LNCAP (cell line): Measurements from ENCODE around the gene FBXO44.

Experiments
- CTCF ChIP-seq: fragments of 450-650 bp; IDR thresholded peaks from 2 replicates; pipeline ENCODE4 v1.5.1; 2017; ENCODE audit warnings: mild to moderate bottlenecking

Gene FBXO44

GRCh38 chr1:11629184-11630016, 25.3 kb upstream of the FBXO44 start:
- no peak for TF ChIP-seq CTCF

DNA sequence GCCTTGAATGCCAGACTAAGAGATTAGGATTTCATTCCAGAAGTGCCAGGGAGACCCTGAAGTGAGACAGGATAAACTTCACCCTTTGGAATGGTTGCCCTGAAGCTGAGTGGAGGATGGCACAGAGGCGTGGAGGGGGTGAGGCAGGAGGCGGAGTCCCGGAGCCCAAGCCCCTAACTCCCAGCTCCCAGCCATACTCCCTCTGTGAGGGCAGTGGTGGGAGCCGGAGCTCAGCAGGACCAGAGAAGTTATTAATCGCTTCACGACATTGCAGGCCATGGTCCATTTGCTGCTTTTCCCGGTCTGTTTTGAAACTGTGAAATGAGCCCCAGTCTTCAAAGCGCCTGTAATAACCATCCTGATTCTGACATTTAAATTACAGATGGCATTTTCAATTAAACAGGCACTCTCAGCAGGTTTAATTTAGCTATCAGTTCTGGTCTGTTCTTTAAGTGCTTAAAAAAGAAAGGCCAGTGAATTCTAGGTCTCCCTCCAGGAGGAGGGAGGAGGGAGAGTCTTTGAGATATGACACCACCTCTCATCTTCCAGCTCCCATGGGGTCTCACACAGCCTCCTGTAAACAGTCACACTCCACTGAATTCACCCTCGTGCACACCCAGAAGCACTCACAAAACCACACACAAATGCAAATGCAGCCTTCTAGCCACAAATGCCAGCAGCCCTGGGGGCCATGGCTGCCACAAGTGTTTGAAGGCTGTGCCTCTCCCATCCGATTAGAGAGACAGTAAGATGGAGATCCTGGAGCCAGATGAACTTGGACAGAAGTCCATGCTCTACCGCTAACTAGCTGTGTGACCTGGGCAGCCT, 20.1 kb upstream of the FBXO44 start:
- TF ChIP-seq CTCF = no peak

DNA sequence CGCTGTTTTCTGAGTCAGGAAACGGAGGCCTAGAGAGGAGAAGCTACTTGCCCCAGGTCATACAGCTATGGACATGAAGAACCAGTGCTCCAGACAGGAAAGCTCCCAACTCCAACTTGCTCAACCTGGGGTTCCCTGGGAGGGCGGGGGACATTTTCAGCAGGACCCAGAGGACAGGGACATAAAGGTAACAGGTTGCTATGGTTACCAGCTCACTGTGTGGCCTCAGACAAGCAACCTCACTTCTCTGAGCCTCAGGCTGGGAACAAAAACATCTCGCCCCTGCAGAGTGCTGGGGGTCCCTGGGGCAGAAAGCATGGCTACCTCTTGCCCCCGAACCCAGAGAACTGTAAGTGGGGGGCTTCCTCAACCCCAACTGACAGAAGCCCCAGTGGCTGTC, 16.6 kb upstream of the FBXO44 start:
- no peak for TF ChIP-seq CTCF

- no peak for TF ChIP-seq CTCF
These were observed 15.3 kb upstream of the FBXO44 start for GRCh38 chr1:11639372-11639771.

DNA sequence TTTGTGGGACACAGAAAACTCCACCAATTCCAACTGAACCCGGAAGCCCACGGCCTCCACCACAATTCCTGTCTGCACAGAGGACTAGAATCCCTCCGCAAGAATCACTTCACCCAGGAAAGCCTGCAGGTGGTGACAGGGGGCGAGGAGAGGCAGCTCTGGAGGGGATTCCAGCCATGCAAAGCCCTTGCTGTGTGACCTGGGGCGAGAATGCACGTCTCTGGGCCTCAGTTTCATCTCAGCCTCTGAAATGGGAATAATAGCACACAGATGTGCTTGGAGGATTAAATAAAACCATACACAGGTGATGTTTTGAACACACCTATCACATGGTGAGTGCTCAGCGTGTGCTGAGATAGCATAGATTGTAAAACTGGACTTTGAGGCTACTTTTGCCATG, 14.6 kb upstream of the FBXO44 start:
- TF ChIP-seq CTCF = no peak

- TF ChIP-seq CTCF = no peak
These were observed 13.7 kb upstream of the FBXO44 start for GRCh38 chr1:11640944-11641343.

- no peak for TF ChIP-seq CTCF
These were observed 12.8 kb upstream of the FBXO44 start for GRCh38 chr1:11641776-11642305.
